ENCODE results near the gene MRPL23.

Gene MRPL23

GRCh38 chr11:1964348-1964747, 17.2 kb downstream of the MRPL23 start:
- no peak for DNase-seq (ENCODE audit: low read depth in 1 of 2, low spot score in 1 of 2)
- in situ Hi-C loops (cut with HindIII; ENCODE audit: low pct_unique_long_range_greater_than_20kb, low sequenced_read_pairs) = no loop called here
- TF ChIP-seq JUND (IDR thresholded peaks at IDR 0.05; ENCODE audit: low read depth) = no peak

DNA sequence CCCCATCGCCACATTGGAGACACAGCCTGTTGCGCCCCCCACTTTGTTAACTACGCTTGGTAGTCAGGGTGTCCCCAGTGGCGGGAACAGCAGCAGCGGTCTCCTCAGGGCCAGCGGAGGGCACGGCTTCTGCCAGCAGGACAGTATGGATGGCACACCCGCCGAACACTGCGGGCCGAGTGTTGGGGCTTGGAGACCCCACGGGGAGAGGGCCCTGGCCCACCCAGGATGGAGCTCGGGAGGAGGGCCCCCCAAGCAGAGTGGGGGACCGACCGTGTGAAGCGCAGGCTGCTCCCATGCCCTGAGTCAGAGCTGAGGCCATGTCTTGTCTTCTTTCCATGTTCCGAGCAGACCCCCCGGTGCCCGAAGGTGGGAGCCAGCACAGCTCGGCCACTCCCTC, 17.8 kb downstream of the MRPL23 start:
- in situ Hi-C loops (cut with HindIII; ENCODE audit: low pct_unique_long_range_greater_than_20kb, low sequenced_read_pairs) = no loop called here
- no peak for DNase-seq (ENCODE audit: low read depth in 1 of 2, low spot score in 1 of 2)
- no peak for TF ChIP-seq JUND (IDR thresholded peaks at IDR 0.05; ENCODE audit: low read depth)

- in situ Hi-C loops (cut with HindIII; ENCODE audit: low pct_unique_long_range_greater_than_20kb, low sequenced_read_pairs) = no loop called here
- TF ChIP-seq JUND (IDR thresholded peaks at IDR 0.05; ENCODE audit: low read depth) = no peak
These were observed 19.4 kb downstream of the MRPL23 start for GRCh38 chr11:1966531-1966930.

DNA sequence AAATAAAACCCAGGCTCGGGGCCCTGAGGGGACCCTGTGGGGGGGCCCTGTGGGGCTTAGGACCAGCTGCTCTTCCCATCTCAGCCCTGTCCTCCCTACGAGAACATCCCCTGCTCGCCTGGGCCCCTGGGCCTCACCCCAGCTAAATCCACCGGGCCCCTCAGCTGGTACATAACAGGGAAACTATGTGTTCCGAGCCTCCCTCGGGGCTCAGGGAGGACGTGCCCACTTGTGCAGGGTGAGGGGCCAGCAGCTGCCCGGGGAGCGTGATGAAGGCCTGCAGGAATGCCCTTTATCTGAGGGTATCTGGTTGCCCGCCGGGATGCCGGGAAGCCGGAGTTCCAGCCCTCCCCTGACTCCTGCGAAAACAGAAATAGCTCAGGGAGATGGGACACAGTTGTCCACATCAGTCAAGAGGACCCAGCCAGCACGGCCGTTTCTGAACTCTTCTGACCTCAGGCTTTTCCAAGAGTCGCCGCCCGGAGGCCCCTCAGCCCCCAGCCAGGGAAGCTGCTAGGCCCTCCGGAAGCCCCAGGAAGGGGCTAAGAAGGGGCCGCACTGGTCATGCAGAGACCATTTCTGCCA, 20.6 kb downstream of the MRPL23 start:
- TF ChIP-seq JUND (IDR thresholded peaks at IDR 0.05; ENCODE audit: low read depth) = no peak
- no peak for DNase-seq (ENCODE audit: low read depth in 1 of 2, low spot score in 1 of 2)
- in situ Hi-C loops (cut with HindIII; ENCODE audit: low pct_unique_long_range_greater_than_20kb, low sequenced_read_pairs) = no loop called here

More at GRCh38 chr11:1966531-1966930, 19.4 kb downstream of the MRPL23 start:
- no peak for DNase-seq (ENCODE audit: low read depth in 1 of 2, low spot score in 1 of 2)

DNA sequence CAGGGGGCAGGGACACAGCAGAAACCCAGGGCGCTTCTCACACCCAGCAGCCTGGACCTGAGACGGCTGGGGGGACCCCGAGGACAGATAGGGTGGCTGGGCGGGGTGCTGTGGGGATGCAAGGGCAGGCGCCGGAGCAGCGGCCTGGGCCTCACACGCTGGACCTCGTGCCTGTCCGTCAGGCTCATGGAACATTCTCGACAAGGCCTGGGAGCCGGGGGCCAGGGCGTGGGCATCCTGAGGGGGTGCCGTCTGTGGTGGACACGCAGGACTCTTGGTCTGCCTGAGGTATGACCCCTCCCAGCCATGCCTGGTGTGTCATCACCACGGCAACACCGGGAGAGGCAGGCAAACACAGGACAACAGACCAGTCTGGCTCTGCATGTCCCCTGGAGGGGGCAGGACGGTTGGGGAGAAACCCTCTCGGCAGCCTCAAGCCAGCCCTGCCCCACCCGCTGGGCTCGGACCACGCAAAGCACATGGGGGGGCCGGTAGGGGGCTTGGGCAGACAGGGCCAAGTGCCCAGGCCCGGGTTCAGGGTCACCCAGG, 21.4 kb downstream of the MRPL23 start:
- DNase-seq (ENCODE audit: low read depth in 1 of 2, low spot score in 1 of 2) = no peak
- no peak for TF ChIP-seq JUND (IDR thresholded peaks at IDR 0.05; ENCODE audit: low read depth)
- in situ Hi-C loops (cut with HindIII; ENCODE audit: low pct_unique_long_range_greater_than_20kb, low sequenced_read_pairs) = no loop called here

GRCh38 chr11:1969035-1969434, 21.9 kb downstream of the MRPL23 start:
- no peak for TF ChIP-seq JUND (IDR thresholded peaks at IDR 0.05; ENCODE audit: low read depth)
- in situ Hi-C loops (cut with HindIII; ENCODE audit: low pct_unique_long_range_greater_than_20kb, low sequenced_read_pairs) = no loop called here
- DNase-seq (ENCODE audit: low read depth in 1 of 2, low spot score in 1 of 2) = no peak

- TF ChIP-seq JUND (IDR thresholded peaks at IDR 0.05; ENCODE audit: low read depth) = no peak
- DNase-seq (ENCODE audit: low read depth in 1 of 2, low spot score in 1 of 2) = no peak
- in situ Hi-C loops (cut with HindIII; ENCODE audit: low pct_unique_long_range_greater_than_20kb, low sequenced_read_pairs) = no loop called here
These were observed 22.6 kb downstream of the MRPL23 start for GRCh38 chr11:1969776-1970175.

DNA sequence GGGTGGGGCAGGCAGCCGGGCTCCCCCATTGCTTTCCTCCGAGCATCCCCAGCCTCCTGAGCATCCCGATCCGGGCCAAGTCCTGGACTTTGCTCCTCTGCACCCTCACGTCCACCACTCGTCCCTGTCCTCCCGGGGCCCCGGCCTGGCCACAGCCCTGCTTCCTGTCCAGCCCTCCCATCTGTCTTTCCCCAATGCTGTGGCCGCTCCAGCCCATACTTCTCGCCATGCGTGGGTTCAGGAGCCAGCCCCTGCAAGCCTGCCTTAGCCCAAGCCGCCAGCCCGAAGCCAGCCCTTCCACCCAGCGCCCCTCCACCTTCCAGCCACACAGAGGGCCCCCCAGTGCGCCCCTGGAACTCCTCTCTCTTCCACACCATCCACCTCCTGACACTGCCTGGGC, 23.8 kb downstream of the MRPL23 start:
- DNase-seq (ENCODE audit: low read depth in 1 of 2, low spot score in 1 of 2) = no peak
- in situ Hi-C loops (cut with HindIII; ENCODE audit: low pct_unique_long_range_greater_than_20kb, low sequenced_read_pairs) = no loop called here
- no peak for TF ChIP-seq JUND (IDR thresholded peaks at IDR 0.05; ENCODE audit: low read depth)

GRCh38 chr11:1975185-1975584, 28.1 kb downstream of the MRPL23 start:
- no peak for TF ChIP-seq JUND (IDR thresholded peaks at IDR 0.05; ENCODE audit: low read depth)
- DNase-seq (ENCODE audit: low read depth in 1 of 2, low spot score in 1 of 2) = no peak
- in situ Hi-C loops (cut with HindIII; ENCODE audit: low pct_unique_long_range_greater_than_20kb, low sequenced_read_pairs) = no loop called here

- in situ Hi-C loops (cut with HindIII; ENCODE audit: low pct_unique_long_range_greater_than_20kb, low sequenced_read_pairs) = no loop called here
- no peak for TF ChIP-seq JUND (IDR thresholded peaks at IDR 0.05; ENCODE audit: low read depth)
- DNase-seq (ENCODE audit: low read depth in 1 of 2, low spot score in 1 of 2) = no peak
These were observed 31.8 kb downstream of the MRPL23 start for GRCh38 chr11:1978720-1979473.

DNA sequence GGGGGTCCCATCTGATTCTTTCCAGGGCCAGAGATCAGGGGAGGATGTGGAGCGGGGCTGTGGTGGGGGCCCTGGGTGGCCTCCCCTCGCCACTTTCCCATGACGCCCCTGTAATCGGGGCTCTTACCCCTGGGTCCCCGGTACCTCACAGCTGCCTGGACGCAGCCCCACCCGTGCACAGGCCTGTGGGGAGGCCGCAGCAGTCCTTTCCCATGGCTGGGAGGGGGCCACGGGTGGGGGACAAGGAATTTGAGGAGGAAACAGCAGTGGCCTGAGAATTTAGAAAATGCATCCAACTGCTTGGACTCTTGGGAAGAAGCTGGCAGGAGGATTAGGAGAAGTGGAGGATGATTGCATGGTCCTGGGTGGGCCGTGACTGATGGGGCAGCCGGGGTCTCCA, 32.5 kb downstream of the MRPL23 start:
- in situ Hi-C loops (cut with HindIII; ENCODE audit: low pct_unique_long_range_greater_than_20kb, low sequenced_read_pairs) = no loop called here

DNA sequence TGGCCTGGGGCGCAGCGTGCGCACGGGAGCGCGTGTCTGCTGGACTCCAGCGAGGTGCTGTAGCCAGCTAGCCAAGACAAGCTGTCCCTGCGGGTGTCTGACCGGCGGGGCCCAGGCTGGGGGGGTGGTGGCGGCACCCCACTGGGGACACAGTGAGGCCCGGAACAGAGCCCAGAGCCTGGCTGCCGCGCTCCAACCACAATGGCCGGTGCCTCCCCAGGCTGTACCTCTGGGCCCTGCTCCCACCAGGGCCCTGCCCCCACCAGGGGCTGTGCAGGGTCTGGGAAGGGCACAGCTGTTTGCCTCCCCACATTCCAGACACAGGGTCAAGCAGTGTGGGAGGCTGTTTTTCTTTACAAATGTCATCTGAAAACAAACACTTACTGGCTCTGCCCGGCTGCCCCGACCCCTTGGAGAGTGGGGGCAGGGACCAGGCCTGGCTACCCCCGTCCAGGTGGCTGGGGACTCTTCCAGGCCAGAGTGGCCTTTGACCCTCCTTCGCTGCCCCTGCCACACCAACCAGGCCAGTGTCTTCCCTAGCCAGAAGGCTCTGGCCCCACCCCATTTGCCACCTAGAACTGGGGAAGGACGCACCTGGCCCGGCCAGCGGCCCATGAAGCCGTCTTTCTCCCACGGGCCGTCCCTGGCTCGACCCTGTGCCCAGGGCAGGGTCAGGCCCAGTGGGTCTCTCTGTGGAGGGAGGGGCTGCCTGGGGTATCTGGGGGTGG, 35.9 kb downstream of the MRPL23 start:
- TF ChIP-seq JUND (IDR thresholded peaks at IDR 0.05; ENCODE audit: low read depth) = no peak
- in situ Hi-C loops (cut with HindIII; ENCODE audit: low pct_unique_long_range_greater_than_20kb, low sequenced_read_pairs) = no loop called here
- no peak for DNase-seq (ENCODE audit: low read depth in 1 of 2, low spot score in 1 of 2)

More for the DNA sequence above, 32.5 kb downstream of the MRPL23 start:
- no peak for TF ChIP-seq JUND (IDR thresholded peaks at IDR 0.05; ENCODE audit: low read depth)
- no peak for DNase-seq (ENCODE audit: low read depth in 1 of 2, low spot score in 1 of 2)

GRCh38 chr11:1983601-1983961, 36.4 kb downstream of the MRPL23 start:
- in situ Hi-C loops (cut with HindIII; ENCODE audit: low pct_unique_long_range_greater_than_20kb, low sequenced_read_pairs) = no loop called here
- TF ChIP-seq JUND (IDR thresholded peaks at IDR 0.05; ENCODE audit: low read depth) = no peak
- DNase-seq (ENCODE audit: low read depth in 1 of 2, low spot score in 1 of 2) = no peak

All from T47D (cell line).